Measurements from ENCODE around the gene RBM34. TPM values are rescaled to one million over a fixed set of nuclear protein-coding genes. Genes with fewer than 3 reads are reported as not detected.

The RBM34 gene
- total RNA-seq, 2 donors from 2014 or later: 37.0 to 59.8 TPM

- H3K27me3 ChIP-seq (replicated peaks; ENCODE audit: insufficient read depth): no peaks in the 10 kb centered on the region
- H3K9me3 ChIP-seq: no peaks in the 10 kb centered on the region
- H3K4me1 ChIP-seq (ENCODE audit: control insufficient read depth in 1 of 2, low read depth in 2 of 2): no peaks in the 10 kb centered on the region
- no peak for TF ChIP-seq CTCF (IDR thresholded peaks at IDR 0.05)
- H3K36me3 ChIP-seq: peaks cover 46% of the 10 kb centered on the region
- DNase-seq (ENCODE audit: low spot score) (no peak), ATAC-seq (ENCODE audit: insufficient number of reproducible peaks, low FRiP score, low read depth) (no peak)
- H3K27ac ChIP-seq: no peak overlapping the region
- no peak overlapping the region for H3K4me3 ChIP-seq
Measured at GRCh38 chr1:235151033-235151432, 10.0 kb downstream of the RBM34 start.

GRCh38 chr1:235149824-235150223 is 11.2 kb downstream of the RBM34 start:
- ATAC-seq (ENCODE audit: insufficient number of reproducible peaks, low FRiP score, low read depth) (no peak), DNase-seq (ENCODE audit: low spot score) (no peak)
- TF ChIP-seq CTCF (IDR thresholded peaks at IDR 0.05): no peak
- H3K9me3 ChIP-seq: no peaks in the 10 kb centered on the region
- H3K36me3 ChIP-seq: peaks cover 45% of the 10 kb centered on the region
- H3K4me1 ChIP-seq (ENCODE audit: control insufficient read depth in 1 of 2, low read depth in 2 of 2): no peaks in the 10 kb centered on the region
- H3K4me3 ChIP-seq: no peak overlapping the region
- H3K27ac ChIP-seq: no peak overlapping the region
- H3K27me3 ChIP-seq (replicated peaks; ENCODE audit: insufficient read depth): no peaks in the 10 kb centered on the region

GRCh38 chr1:235147269-235147668 is 13.8 kb downstream of the RBM34 start:
- Histone ChIP-seq H3K4me3 (no peak overlapping the region), H3K9me3 (no peaks in the 10 kb centered on the region), H3K27ac (no peak overlapping the region), H3K36me3 (peaks cover 42% of the 10 kb centered on the region), H3K4me1 (ENCODE audit: control insufficient read depth in 1 of 2, low read depth in 2 of 2) (no peaks in the 10 kb centered on the region), H3K27me3 (replicated peaks; ENCODE audit: insufficient read depth) (no peaks in the 10 kb centered on the region)
- TF ChIP-seq CTCF (IDR thresholded peaks at IDR 0.05): no peak
- no peak for DNase-seq (ENCODE audit: low spot score)
- no peak for ATAC-seq (ENCODE audit: insufficient number of reproducible peaks, low FRiP score, low read depth)

GRCh38 chr1:235145639-235146038 is 15.4 kb downstream of the RBM34 start:
- Histone ChIP-seq H3K4me3 (no peak overlapping the region), H3K27ac (no peak overlapping the region), H3K27me3 (replicated peaks; ENCODE audit: insufficient read depth) (no peaks in the 10 kb centered on the region), H3K36me3 (peaks cover 38% of the 10 kb centered on the region), H3K4me1 (ENCODE audit: control insufficient read depth in 1 of 2, low read depth in 2 of 2) (no peaks in the 10 kb centered on the region), H3K9me3 (no peaks in the 10 kb centered on the region)
- DNase-seq (ENCODE audit: low spot score): no peak
- no peak for TF ChIP-seq CTCF (IDR thresholded peaks at IDR 0.05)
- ATAC-seq (ENCODE audit: insufficient number of reproducible peaks, low FRiP score, low read depth): no peak

- Histone ChIP-seq H3K27me3 (replicated peaks; ENCODE audit: insufficient read depth) (no peaks in the 10 kb centered on the region), H3K4me3 (no peak overlapping the region), H3K36me3 (peaks cover 28% of the 10 kb centered on the region), H3K9me3 (no peaks in the 10 kb centered on the region), H3K27ac (no peak overlapping the region), H3K4me1 (ENCODE audit: control insufficient read depth in 1 of 2, low read depth in 2 of 2) (no peaks in the 10 kb centered on the region)
- DNase-seq (ENCODE audit: low spot score) (no peak), ATAC-seq (ENCODE audit: insufficient number of reproducible peaks, low FRiP score, low read depth) (no peak)
- TF ChIP-seq CTCF (IDR thresholded peaks at IDR 0.05): no peak
Measured at GRCh38 chr1:235142991-235143390, 18.1 kb downstream of the RBM34 start.
